HCT116 (cell line): Measurements from ENCODE around the gene IRAK4. TPM values are rescaled to one million over a fixed set of nuclear protein-coding genes. Genes with fewer than 3 reads are reported as not detected.

Experiments
- ATAC-seq: fragments of 200-7000 bp; cut with Tn5 transposase; 2 replicates; pipeline ENCODE4 v1.9.1; 2020; ENCODE audit warnings: mild to moderate bottlenecking, moderate library complexity
- BruUV-seq: library from RNA; stranded (reverse); fragments of 400-500 nt; replicated peaks from 2 replicates; lab custom pipeline; 2021; lab: Mats Ljungman, UMichigan
- CTCF ChIA-PET: fragments of 300-600 bp; sonication (Branson Sonifier 250); formaldehyde crosslinking; loops from one replicate; lab custom pipeline; 2021; ENCODE audit warnings: antibody characterized with exemption; lab: Charles Lee
- POLR2A ChIA-PET: fragments of 300-600, 350-600 bp; sonication (Branson Sonifier 250); formaldehyde crosslinking; loops from one replicate; lab custom pipeline; 2021; ENCODE audit warnings: antibody characterized with exemption; lab: Charles Lee
- RAD21 ChIA-PET, 2 experiments: fragments of 300-600 bp; sonication (Branson Sonifier 250); formaldehyde crosslinking; loops; one replicate each; lab custom pipeline; 2023; ENCODE audit warnings: low total read pairs in 2 of 2; ENCODE audit not compliant: uncharacterized antibody in 2 of 2, unreplicated experiment in 2 of 2, low non-redundant PET in 1 of 2; lab: Charles Lee
- DNase-seq: peaks from one replicate; pipeline ENCODE4 v3.0.0-alpha.2; 2010; ENCODE audit warnings: low read depth, low spot score
- H2AFZ ChIP-seq: fragments of 200-600 bp; shearing (Covaris generic), sonication (generic); 2 replicates; pipeline ENCODE4 v1.6.1; 2017; ENCODE audit warnings: low read depth, mixed run types, mixed read lengths, antibody characterized with exemption, low read length; ENCODE audit not compliant: poor library complexity, severe bottlenecking
- H3K27ac ChIP-seq: 2 replicates; pipeline ENCODE4 v1.5.1; 2012; ENCODE audit warnings: low read depth, low read length
- H3K27me3 ChIP-seq: fragments of 200-600 bp; sonication (generic); 2 replicates; pipeline ENCODE4 v1.6.1; 2016; ENCODE audit warnings: mixed run types, low read length, mixed read lengths; ENCODE audit not compliant: insufficient read depth
- H3K36me3 ChIP-seq, 2 experiments: fragments of 200-500 bp in 1 of 2; fragments of 200-600 bp in 1 of 2; sonication (Bioruptor generic) in 1 of 2; sonication (generic) in 1 of 2; 2 replicates each; pipeline versions ENCODE4 v1.5.1 to v1.6.1; 2014 to 2016; ENCODE audit warnings: low read length in 2 of 2, inconsistent platforms in 1 of 2, mixed read lengths in 1 of 2, mixed run types in 1 of 2; ENCODE audit not compliant: insufficient read depth in 2 of 2, control insufficient read depth in 1 of 2
- H3K4me1 ChIP-seq, 2 experiments: fragments of 200-600 bp in 1 of 2; sonication (generic) in 1 of 2; 2 replicates each; pipeline versions ENCODE4 v1.5.1 to v1.6.1; 2012 to 2017; ENCODE audit warnings: low read length in 2 of 2, inconsistent platforms in 1 of 2, mild to moderate bottlenecking in 1 of 2, mixed read lengths in 1 of 2, mixed run types in 1 of 2, moderate library complexity in 1 of 2; ENCODE audit not compliant: insufficient read depth in 2 of 2, control insufficient read depth in 1 of 2
- H3K4me2 ChIP-seq: fragments of 200-600 bp; sonication (generic); 2 replicates; pipeline ENCODE4 v1.6.1; 2017; ENCODE audit warnings: mixed run types, low read length, mixed read lengths
- H3K4me3 ChIP-seq, 2 experiments: fragments of 200-600 bp in 1 of 2; sonication (generic) in 1 of 2; replicated peaks in 1 of 2; 2 replicates each; pipeline ENCODE4 v1.5.1; 2011 to 2016; ENCODE audit warnings: low read length in 2 of 2, control low read depth in 1 of 2, low read depth in 1 of 2, mild to moderate bottlenecking in 1 of 2, mixed read lengths in 1 of 2, mixed run types in 1 of 2
- H3K79me2 ChIP-seq: fragments of 200-600 bp; sonication (generic); 2 replicates; pipeline ENCODE4 v1.6.1; 2017; ENCODE audit warnings: mild to moderate bottlenecking, mixed run types, low read length, moderate library complexity, mixed read lengths; ENCODE audit not compliant: insufficient read depth
- H3K9ac ChIP-seq: fragments of 200-600 bp; sonication (generic); 2 replicates; pipeline ENCODE4 v1.6.1; 2016; ENCODE audit warnings: low read length, mixed read lengths
- H3K9me2 ChIP-seq: fragments of 200-600 bp; sonication (generic), shearing (Covaris generic); 2 replicates; pipeline ENCODE4 v1.6.1; 2017; ENCODE audit warnings: mixed run types, mild to moderate bottlenecking, moderate library complexity; ENCODE audit not compliant: insufficient read depth
- H3K9me3 ChIP-seq, 2 experiments: fragments of 200-500 bp in 1 of 2; fragments of 200-600 bp in 1 of 2; sonication (Bioruptor generic) in 1 of 2; sonication (generic) in 1 of 2; 2 replicates each; pipeline ENCODE4 v1.6.1; 2014 to 2017; ENCODE audit warnings: low read length in 2 of 2, mixed read lengths in 2 of 2, inconsistent platforms in 1 of 2, low read depth in 1 of 2, mild to moderate bottlenecking in 1 of 2, mixed run types in 1 of 2, moderate library complexity in 1 of 2; ENCODE audit not compliant: control insufficient read depth in 1 of 2, insufficient read depth in 1 of 2
- H4K20me1 ChIP-seq: fragments of 200-600 bp; sonication (generic), shearing (Covaris generic); 2 replicates; pipeline ENCODE4 v1.6.1; 2017; ENCODE audit warnings: mixed run types, mild to moderate bottlenecking, moderate library complexity; ENCODE audit not compliant: insufficient read depth
- CBX3 ChIP-seq: IDR thresholded peaks from 2 replicates; pipeline ENCODE4 v1.6.1; 2012; ENCODE audit warnings: low read depth
- CEBPB ChIP-seq: IDR thresholded peaks from 2 replicates; pipeline ENCODE4 v1.6.1; 2012; ENCODE audit warnings: low read depth
- EZH2 ChIP-seq: fragments of 200-600 bp; sonication (generic); IDR thresholded peaks from 2 replicates; pipeline ENCODE4 v1.6.1; 2017; ENCODE audit warnings: antibody characterized with exemption, mixed run types
- EZH2phosphoT487 ChIP-seq: fragments of 200-600 bp; IDR thresholded peaks from 2 replicates; pipeline ENCODE4 v1.6.1; 2018; ENCODE audit warnings: antibody characterized with exemption, borderline replicate concordance
- FOSL1 ChIP-seq: IDR thresholded peaks from 2 replicates; pipeline ENCODE4 v1.6.1; 2012; ENCODE audit warnings: low read depth
- POLR2A ChIP-seq: IDR thresholded peaks from 2 replicates; pipeline ENCODE4 v1.7.0; 2011; ENCODE audit warnings: borderline replicate concordance; ENCODE audit not compliant: insufficient read depth, insufficient read length; ENCODE audit errors: extremely low read depth
- POLR2AphosphoS5 ChIP-seq: IDR thresholded peaks from 2 replicates; pipeline ENCODE4 v1.6.1; 2011; ENCODE audit warnings: mild to moderate bottlenecking, low read depth, low read length, moderate library complexity
- RAD21 ChIP-seq: IDR thresholded peaks from 2 replicates; pipeline ENCODE4 v1.6.1; 2012; ENCODE audit warnings: low read depth, mild to moderate bottlenecking
- SIN3A ChIP-seq: IDR thresholded peaks from 2 replicates; pipeline ENCODE4 v1.6.1; 2012; ENCODE audit warnings: low read depth
- ZNF274 ChIP-seq: fragments of 200-500 bp; sonication (Bioruptor generic); IDR thresholded peaks from 2 replicates; pipeline ENCODE4 v1.6.1; 2014; ENCODE audit warnings: mild to moderate bottlenecking, low read depth, low read length, inconsistent platforms
- intact Hi-C: fragments of 100-400 bp; cut with micrococcal nuclease; formaldehyde crosslinking; loops from 2 replicates; pipeline ENCODE4 v1.10.0; 2022
- total RNA-seq: library from RNA; stranded (reverse); gene quantifications from one replicate; pipeline ENCODE4 v1.2.1, GENCODE V29; 2021; ENCODE audit not compliant: unreplicated experiment
- TF ChIP-seq, protein P1 (sequence below): IDR thresholded peaks from 2 replicates; pipeline ENCODE4 v1.6.1; 2011; ENCODE audit warnings: mild to moderate bottlenecking, low read length, moderate library complexity; ENCODE audit not compliant: insufficient replicate concordance; ENCODE audit errors: extremely low read depth

The IRAK4 gene
- total RNA-seq, 1 experiment from 2014 or later, result 6.9 TPM

- TF ChIP-seq EZH2, result no peak
- no peak for TF ChIP-seq ZNF274
- TF ChIP-seq, protein P1, sequence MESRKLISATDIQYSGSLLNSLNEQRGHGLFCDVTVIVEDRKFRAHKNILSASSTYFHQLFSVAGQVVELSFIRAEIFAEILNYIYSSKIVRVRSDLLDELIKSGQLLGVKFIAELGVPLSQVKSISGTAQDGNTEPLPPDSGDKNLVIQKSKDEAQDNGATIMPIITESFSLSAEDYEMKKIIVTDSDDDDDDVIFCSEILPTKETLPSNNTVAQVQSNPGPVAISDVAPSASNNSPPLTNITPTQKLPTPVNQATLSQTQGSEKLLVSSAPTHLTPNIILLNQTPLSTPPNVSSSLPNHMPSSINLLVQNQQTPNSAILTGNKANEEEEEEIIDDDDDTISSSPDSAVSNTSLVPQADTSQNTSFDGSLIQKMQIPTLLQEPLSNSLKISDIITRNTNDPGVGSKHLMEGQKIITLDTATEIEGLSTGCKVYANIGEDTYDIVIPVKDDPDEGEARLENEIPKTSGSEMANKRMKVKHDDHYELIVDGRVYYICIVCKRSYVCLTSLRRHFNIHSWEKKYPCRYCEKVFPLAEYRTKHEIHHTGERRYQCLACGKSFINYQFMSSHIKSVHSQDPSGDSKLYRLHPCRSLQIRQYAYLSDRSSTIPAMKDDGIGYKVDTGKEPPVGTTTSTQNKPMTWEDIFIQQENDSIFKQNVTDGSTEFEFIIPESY, result no peak
- TF ChIP-seq SIN3A, result no peak
- TF ChIP-seq CEBPB, result no peak
- no peak for TF ChIP-seq POLR2A
- TF ChIP-seq EZH2phosphoT487, result no peak
- no peak for TF ChIP-seq FOSL1
- no peak for TF ChIP-seq POLR2AphosphoS5
These were observed 2.7 kb downstream of the IRAK4 start (continued) for GRCh38 chr12:43761500-43761899.

GRCh38 chr12:43762596-43762995 is 3.8 kb downstream of the IRAK4 start:
- Histone ChIP-seq H3K27ac (no peak overlapping the region), H4K20me1 (no peaks in the 10 kb centered on the region), H2AFZ (no peak overlapping the region), H3K36me3 (no peaks in the 10 kb centered on the region), H3K9me2 (no peaks in the 10 kb centered on the region), H3K4me1 (peaks cover 6 to 16% of the 10 kb centered on the region in 2 experiments; a peak in 3 of 4 replicates), H3K4me3 (no peak overlapping the region), H3K9ac (no peak overlapping the region), H3K27me3 (no peaks in the 10 kb centered on the region), H3K79me2 (peaks cover 5% of the 10 kb centered on the region), H3K9me3 (no peaks in the 10 kb centered on the region), H3K4me2 (no peak overlapping the region)
- DNase-seq, result no peak
- RAD21 ChIA-PET, result no interaction called here
- POLR2A ChIA-PET, result no interaction called here
- TF ChIP-seq FOSL1, result no peak
- TF ChIP-seq CBX3, result no peak
- no peak for TF ChIP-seq RAD21
- no peak for TF ChIP-seq POLR2AphosphoS5
- intact Hi-C loops, result no loop called here
- CTCF ChIA-PET, result no interaction called here
- ATAC-seq, result no peak
- no TSS peak for BruUV-seq
